Forelimb muscle (tissue), 1 donor: ENCODE data around the gene CLP1. TPM values are rescaled to one million over a fixed set of nuclear protein-coding genes. Genes with fewer than 3 reads are reported as not detected.
A peak's percentile ranks its signal among the peaks of the same experiment; 100 is the strongest.
"Not testable (repeated sequence)": the region's sequence is repeated elsewhere in the genome, so short reads cannot be mapped to it uniquely, and the experiment has no call there.

Experiments
- DNase-seq: peaks from one replicate; pipeline ENCODE4 v3.0.0-alpha.2; 2013; ENCODE audit warnings: low read depth
- polyA plus RNA-seq: library from polyadenylated mRNA; unstranded; fragments of 120-200 nt; gene quantifications from one replicate; pipeline ENCODE4 v1.2.1, GENCODE V29; 2013; ENCODE audit not compliant: insufficient read length

Gene CLP1
- polyA plus RNA-seq, 1 donor: 8.5 TPM

- DNase-seq: no peak
Observed at GRCh38 chr11:57663975-57664374, 6.4 kb downstream of the CLP1 start.

DNA sequence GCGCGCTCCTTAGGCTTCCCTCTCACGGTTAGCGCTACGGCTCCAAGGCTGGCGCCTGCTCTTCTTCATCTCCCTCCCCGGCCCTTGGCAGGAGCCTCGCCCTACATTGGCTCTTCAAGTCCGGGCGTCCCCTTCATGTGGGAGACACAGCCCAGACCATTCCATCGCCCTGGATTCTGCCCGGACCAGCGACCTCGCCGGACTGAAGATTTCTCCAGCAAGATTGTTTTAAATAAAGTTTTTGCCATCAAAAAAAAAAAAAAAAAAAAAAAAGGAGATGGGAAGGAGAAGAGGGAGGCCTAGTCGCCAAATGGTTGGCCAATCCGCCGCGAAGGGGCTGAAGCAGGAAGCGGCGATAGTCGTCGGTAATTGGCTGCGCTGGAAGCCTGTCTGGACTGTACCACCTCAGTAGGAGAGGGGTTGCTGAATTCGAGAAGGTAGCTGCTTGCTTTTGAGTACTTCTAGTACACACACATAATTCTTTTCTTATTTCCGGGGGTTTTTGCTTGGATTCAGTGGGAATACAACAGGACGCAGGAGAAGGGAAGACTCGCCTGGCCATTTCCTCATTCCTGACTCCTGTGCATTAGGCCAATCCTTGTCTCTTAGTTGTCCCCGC, 9.7 kb downstream of the CLP1 start:
- DNase-seq: peak; percentile 98

- DNase-seq: peak; percentile 96
Observed at GRCh38 chr11:57667736-57668433, 10.3 kb downstream of the CLP1 start, which contains the start of gene ZDHHC5. Gene ZDHHC5, plus strand, starts transcription at chr11:57668114. Its CDS starts 4,977 bp downstream, at chr11:57673091.

DNA sequence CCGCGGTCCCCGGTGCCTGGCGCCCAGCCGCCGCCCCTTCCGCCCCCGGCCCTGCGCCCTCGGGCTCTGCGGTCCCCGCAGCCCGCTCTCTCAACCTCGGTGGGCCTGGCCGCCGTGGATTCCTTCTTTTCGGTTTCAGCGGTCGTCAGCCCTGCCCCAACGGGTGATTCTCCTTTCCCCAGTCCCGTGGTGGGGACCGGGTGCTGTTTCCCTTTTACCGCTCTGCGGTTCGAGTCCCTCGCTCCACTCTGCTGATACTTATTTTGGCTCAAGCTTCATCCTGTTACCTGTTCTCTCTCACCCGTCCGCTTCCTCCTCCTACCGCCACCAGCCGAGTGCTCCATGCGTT, 10.8 kb downstream of the CLP1 start:
- no peak for DNase-seq

DNA sequence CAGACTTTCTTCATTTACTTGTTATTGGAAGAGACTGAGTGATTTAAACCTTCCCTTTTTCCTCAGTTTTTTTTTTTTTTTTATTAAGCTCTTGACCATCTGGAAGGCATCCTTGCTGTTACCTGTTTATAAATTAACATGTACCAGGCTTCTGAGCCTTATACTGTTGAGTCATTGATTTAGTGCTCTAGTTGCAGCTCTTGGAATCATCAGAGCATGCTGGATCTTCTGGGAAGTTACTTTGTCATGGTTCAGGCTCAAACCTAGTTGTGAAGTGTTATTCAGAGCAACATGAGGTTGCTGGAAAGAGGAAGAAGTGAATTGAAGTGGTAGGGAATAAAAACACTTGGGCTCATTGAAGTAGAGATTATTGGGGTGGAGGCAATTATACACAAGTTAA, 16.7 kb downstream of the CLP1 start:
- no peak for DNase-seq

DNA sequence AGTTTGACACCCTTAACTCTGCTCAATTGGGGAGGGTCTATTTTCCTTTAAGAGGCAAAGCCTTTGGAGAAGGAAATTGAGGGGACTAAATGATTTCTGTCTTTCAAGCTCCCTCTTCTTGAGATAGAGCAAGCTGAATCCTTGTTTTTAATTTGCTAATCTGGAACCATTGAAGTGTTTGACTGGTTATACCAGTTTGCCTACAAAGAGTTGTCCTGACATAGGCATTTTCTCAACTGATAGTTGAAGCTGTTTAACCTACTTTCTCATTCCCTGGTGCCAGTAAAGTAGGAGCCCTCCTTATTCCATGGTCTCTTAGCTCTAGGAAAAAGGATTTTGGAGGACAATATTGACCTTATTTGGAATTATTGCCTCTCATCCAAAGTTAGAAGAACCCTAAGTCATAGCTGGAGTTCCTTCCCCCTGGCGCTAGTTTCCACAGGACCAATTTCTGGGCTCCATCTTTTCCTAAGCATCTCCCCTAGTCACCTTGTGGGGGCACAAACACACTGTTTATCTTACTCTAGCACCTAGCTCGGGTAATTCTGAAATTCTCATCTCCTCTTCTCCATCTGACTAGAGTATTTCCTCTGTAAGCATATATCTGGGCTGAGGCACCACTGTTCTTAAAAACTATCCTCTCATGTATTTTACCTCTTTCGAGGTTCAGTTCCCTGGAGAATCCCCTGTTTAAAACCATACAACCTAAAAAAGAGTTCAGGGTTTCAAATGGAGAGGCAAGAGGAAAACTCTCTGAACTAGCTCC, 17.8 kb downstream of the CLP1 start:
- no peak for DNase-seq

GRCh38 chr11:57679396-57679795, 21.8 kb downstream of the CLP1 start:
- DNase-seq: no peak

DNA sequence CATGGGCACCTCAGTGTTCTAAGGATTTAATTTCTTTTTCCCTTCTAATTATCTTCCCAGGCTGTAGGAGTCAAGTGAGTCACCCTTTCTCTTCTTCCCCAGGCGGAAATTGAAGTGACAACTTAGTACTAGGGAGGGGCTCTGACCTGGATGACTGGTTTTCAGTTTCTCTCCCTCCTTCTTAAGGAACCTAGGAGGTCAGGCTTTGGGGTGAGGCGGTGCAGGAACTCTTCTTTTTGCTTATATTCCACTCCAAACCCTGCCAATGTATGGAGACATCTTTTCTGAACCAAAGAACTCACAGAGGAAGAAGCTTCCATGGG, 23.0 kb downstream of the CLP1 start:
- no peak for DNase-seq

DNA sequence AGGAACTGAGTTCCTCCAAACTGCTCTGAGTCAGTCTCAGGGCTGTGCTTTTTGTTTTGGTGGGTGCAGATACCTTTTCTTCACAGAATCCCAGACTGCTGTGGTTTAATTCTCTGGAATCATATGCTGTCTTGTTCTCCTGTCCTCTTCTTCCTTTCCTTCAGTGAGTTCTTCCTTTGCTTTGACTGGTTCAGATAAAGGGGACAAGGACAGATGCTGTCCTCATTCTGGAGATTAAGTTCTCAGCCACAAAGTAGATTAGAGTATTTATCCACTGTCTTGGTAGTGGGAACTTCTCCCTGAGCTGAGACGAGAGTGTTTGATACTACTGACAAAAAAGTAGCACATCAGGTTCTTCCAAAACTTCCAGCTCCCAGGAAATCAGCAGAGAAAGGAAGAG, 23.6 kb downstream of the CLP1 start:
- no peak for DNase-seq

DNA sequence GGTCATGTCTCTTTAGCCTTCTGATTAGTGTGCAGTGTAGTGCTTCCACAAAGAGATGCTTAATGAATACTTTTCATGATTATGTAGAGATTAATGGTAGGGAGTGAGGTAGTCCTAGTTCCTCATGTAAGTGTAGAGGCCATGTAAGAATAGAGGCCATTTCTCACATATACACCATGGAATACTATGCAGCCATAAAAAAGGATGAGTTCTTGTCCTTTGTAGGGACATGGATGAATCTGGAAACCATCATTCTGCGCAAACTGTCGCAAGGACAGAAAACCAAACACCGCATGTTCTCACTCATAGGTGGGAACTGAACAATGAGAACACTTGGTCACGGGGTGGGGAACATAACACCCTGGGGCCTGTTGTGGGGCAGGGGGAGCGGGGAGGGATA, 32.9 kb downstream of the CLP1 start:
- DNase-seq: not testable (repeated sequence)

DNA sequence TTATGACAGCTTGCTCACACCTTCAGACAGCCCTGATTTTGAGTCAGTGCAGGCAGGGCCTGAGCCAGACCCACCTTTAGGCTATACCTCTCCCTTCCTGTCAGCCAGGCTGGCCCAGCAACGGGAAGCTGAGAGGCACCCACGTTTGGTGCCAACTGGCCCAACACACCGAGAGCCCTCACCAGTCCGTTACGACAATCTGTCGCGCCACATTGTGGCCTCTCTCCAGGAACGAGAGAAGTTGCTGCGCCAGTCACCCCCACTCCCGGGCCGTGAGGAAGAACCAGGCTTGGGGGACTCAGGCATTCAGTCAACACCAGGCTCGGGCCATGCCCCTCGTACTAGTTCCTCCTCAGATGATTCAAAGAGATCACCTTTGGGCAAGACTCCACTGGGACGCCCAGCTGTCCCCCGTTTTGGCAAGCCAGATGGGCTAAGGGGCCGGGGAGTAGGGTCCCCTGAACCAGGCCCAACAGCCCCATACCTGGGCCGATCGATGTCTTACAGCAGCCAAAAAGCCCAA, 41.3 kb downstream of the CLP1 start:
- no peak for DNase-seq

DNA sequence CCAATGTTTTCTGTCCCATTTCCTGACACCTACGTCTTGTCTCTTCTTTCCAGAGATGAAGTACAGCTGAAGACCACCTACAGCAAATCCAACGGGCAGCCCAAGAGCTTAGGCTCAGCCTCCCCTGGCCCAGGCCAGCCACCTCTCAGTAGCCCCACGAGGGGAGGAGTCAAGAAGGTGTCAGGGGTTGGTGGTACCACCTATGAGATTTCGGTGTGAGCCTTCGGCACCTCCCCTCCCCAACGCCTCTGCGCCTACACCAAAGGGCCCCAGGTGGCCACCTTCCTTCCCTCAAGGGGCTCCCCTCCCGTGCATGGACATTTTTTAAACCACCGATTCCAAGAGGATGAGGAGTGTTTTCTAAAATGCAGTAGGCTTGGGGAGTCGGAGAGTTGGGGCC, 42.3 kb downstream of the CLP1 start:
- no peak for DNase-seq

- no peak for DNase-seq
Observed at GRCh38 chr11:57700425-57700824, 42.9 kb downstream of the CLP1 start.

DNA sequence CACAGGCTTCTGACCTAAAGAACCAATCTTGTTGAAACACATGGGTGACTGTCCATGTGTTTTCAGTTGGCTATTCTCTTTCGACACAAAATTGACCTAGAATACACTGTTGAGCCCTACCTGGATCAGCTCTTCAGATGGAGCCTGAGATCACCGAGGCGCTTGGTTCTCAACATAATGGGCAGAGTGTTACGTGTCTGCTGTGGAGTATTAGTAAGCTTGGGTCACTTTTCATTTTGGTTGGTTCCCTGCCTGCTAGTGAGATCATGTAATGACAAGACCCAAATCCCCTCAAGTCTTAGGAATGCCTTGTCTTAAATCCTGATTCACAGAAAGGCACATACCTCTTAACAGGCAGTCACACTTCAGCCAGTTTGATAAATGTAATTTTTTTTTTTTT, 45.8 kb downstream of the CLP1 start:
- DNase-seq: no peak

DNA sequence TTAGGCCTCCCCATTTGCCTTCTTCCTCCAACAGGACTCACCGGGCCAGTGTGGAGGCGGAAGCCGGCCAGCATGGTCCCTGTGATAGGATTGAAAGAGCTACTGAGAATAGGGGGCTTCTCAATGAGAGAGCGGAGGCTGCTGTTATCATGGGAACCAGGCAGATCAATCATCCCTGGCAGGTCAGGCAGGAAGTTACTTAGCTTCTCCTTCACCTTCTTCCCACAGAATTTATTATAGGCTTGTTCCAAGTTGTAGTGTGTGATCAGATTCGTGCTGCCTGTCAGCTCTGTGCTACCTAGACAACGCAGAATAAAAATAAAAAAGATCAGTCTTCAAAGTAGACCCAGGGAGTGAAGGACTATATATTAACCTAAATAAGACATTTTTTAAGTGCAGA, 47.4 kb downstream of the CLP1 start:
- no peak for DNase-seq

- DNase-seq: not testable (repeated sequence)
Observed at GRCh38 chr11:57705432-57705831, 47.9 kb downstream of the CLP1 start.

DNA sequence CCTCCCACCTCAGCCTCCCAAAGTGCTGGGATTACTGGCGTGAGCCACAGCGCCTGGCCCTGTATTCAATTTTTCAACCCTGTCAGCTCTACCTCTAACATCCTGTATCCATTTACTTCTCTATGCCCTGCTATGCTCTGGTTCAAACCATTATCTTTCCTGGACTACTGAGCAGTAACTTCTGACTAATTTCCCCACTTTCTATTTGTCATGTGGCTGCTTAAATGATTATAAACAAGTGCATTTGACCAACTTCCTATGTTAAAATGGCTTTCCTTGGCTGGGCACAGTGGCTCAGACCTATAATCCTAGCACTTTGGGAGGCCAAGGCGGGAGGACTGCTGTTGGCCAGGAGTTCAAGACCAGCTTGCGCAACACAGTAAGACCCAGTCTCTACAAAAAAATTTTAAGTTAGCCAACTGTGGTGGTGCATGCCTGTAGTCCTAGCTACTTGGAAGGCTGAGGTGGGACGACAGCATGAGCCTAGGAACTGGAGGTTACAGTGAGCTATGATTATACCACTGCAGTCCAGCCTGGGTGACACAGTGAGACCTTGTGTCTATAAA, 52.3 kb downstream of the CLP1 start:
- no peak for DNase-seq

Other genes starting within 250 kb of the CLP1 start
- 21.8 TPM for gene SLC43A3, start 230.6 kb upstream of the CLP1 start, polyA plus RNA-seq
- gene RTN4RL2, start 197.2 kb upstream of the CLP1 start, polyA plus RNA-seq: 37.2 TPM
- gene SLC43A1, start 142.1 kb upstream of the CLP1 start, polyA plus RNA-seq: 14.1 TPM
- 40.7 TPM for gene TIMM10, start 127.0 kb upstream of the CLP1 start, polyA plus RNA-seq
- gene SMTNL1, start 120.2 kb upstream of the CLP1 start, polyA plus RNA-seq: 246 TPM
- gene UBE2L6, start 90.1 kb upstream of the CLP1 start, polyA plus RNA-seq: 24.6 TPM
- 88.8 TPM for gene SERPING1, start 60.1 kb upstream of the CLP1 start, polyA plus RNA-seq
- gene YPEL4, start 7.8 kb upstream of the CLP1 start, polyA plus RNA-seq: 2.1 TPM
- 31.0 TPM for gene ZDHHC5, start 10.4 kb downstream of the CLP1 start, polyA plus RNA-seq
- 13.2 TPM for gene MED19, start 54.5 kb downstream of the CLP1 start, polyA plus RNA-seq
- gene TMX2, start 54.8 kb downstream of the CLP1 start, polyA plus RNA-seq: 53.8 TPM
- 67.3 TPM for gene SELENOH, start 83.7 kb downstream of the CLP1 start, polyA plus RNA-seq
- 0.19 TPM for gene BTBD18, start 94.1 kb downstream of the CLP1 start, polyA plus RNA-seq
- gene CTNND1, start 104.0 kb downstream of the CLP1 start, polyA plus RNA-seq: 131 TPM